Panc1 (cell line): ENCODE results near the gene CREB3L1. TPM values are rescaled to one million over a fixed set of nuclear protein-coding genes. Genes with fewer than 3 reads are reported as not detected.

Experiments
- ATAC-seq: fragments of 200-7000 bp; cut with Tn5 transposase; 2 replicates; pipeline ENCODE4 v1.9.1; 2020; ENCODE audit warnings: mild to moderate bottlenecking, moderate library complexity
- BruUV-seq: library from RNA; stranded (reverse); fragments of 400-500 nt; replicated peaks from 2 replicates; lab custom pipeline; 2021; lab: Mats Ljungman, UMichigan
- CTCF ChIA-PET: fragments of 300-600 bp; sonication (Branson Sonifier 250); formaldehyde crosslinking; loops from one replicate; lab custom pipeline; 2022; ENCODE audit warnings: antibody characterized with exemption; lab: Charles Lee
- POLR2A ChIA-PET: fragments of 300-600 bp; sonication (Branson Sonifier 250); formaldehyde crosslinking; loops from one replicate; lab custom pipeline; 2022; ENCODE audit warnings: antibody characterized with exemption; lab: Charles Lee
- DNase-seq: peaks from one replicate; pipeline ENCODE4 v3.0.0-alpha.2; 2010; ENCODE audit warnings: low read depth, low spot score
- H3K27ac ChIP-seq: 2 replicates; pipeline ENCODE4 v1.5.1; 2011; ENCODE audit warnings: mild to moderate bottlenecking, low read length, inconsistent platforms
- H3K27me3 ChIP-seq: fragments of 200-500 bp; sonication (Bioruptor generic); 2 replicates; pipeline ENCODE4 v1.6.0; 2014; ENCODE audit warnings: low read length, inconsistent platforms; ENCODE audit not compliant: control insufficient read depth, insufficient read depth
- H3K36me3 ChIP-seq: fragments of 200-500 bp; sonication (Bioruptor generic); 2 replicates; pipeline ENCODE4 v1.5.1; 2014; ENCODE audit warnings: inconsistent platforms, mild to moderate bottlenecking, low read length, moderate library complexity; ENCODE audit not compliant: control insufficient read depth, insufficient read depth
- H3K4me1 ChIP-seq: 2 replicates; pipeline ENCODE4 v1.5.1; 2011; ENCODE audit warnings: inconsistent platforms, mild to moderate bottlenecking, low read length, moderate library complexity; ENCODE audit not compliant: control insufficient read depth, insufficient read depth
- H3K4me3 ChIP-seq, 2 experiments: 2 replicates each; pipeline ENCODE4 v1.5.1; 2011 to 2012; ENCODE audit warnings: low read depth in 2 of 2, low read length in 2 of 2, mild to moderate bottlenecking in 2 of 2, inconsistent platforms in 1 of 2, moderate library complexity in 1 of 2
- H3K9me3 ChIP-seq: fragments of 200-500 bp; sonication (Bioruptor generic); 2 replicates; pipeline ENCODE4 v1.5.1; 2014; ENCODE audit warnings: low read depth, mild to moderate bottlenecking, inconsistent platforms, low read length, moderate library complexity; ENCODE audit not compliant: control insufficient read depth, insufficient read depth
- POLR2AphosphoS5 ChIP-seq: IDR thresholded peaks from 2 replicates; pipeline ENCODE4 v1.6.1; 2012; ENCODE audit warnings: mild to moderate bottlenecking, low read depth, low read length, moderate library complexity
- SIN3A ChIP-seq: IDR thresholded peaks from 2 replicates; pipeline ENCODE4 v1.6.1; 2012; ENCODE audit warnings: low read depth, mild to moderate bottlenecking, low read length, moderate library complexity, borderline replicate concordance; ENCODE audit not compliant: insufficient read depth
- TCF7L2 ChIP-seq: IDR thresholded peaks from 2 replicates; pipeline ENCODE4 v1.6.1; 2011; ENCODE audit warnings: mild to moderate bottlenecking, low read depth, low read length, inconsistent platforms
- in situ Hi-C: cut with HindIII; loops from 2 replicates; pipeline ENCODE4 v1.10.0; 2016; ENCODE audit warnings: low sequenced_read_pairs, low pct_unique_long_range_greater_than_20kb
- intact Hi-C: fragments of 100-400 bp; cut with micrococcal nuclease; formaldehyde crosslinking; loops from one replicate; pipeline ENCODE4 v1.10.0; 2022; ENCODE audit not compliant: unreplicated experiment
- total RNA-seq: library from RNA; stranded (reverse); gene quantifications from one replicate; pipeline ENCODE4 v1.2.1, GENCODE V29; 2021; ENCODE audit not compliant: unreplicated experiment
- TF ChIP-seq, protein P1 (sequence below), 2 experiments: IDR thresholded peaks; 2 replicates each; pipeline ENCODE4 v1.6.1; 2011 to 2012; ENCODE audit warnings: low read depth in 2 of 2, control low read depth in 1 of 2, low read length in 1 of 2, mild to moderate bottlenecking in 1 of 2, moderate library complexity in 1 of 2; ENCODE audit not compliant: insufficient read depth in 1 of 2
- TF ChIP-seq, protein P2 (sequence below): fragments of 450-650 bp; IDR thresholded peaks from 2 replicates; pipeline ENCODE4 v1.5.1; 2017; ENCODE audit warnings: mild to moderate bottlenecking

CREB3L1 gene
- total RNA-seq, 1 experiment from 2014 or later: 35.6 TPM

DNA sequence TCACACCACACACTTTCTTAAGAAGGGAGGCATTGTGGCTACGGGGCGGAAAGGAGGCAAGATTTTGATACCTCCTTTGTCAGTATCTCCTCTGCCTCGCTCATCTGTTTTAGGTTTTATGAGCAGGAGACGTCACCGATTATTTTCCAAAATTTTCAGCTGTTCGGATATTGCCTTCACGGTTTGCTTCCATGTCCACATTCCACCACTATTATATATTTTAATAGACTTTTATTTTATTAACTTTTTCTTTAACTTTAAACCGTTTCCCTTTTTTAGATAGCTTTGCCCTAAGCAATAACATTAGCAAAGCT, 33.7 kb upstream of the CREB3L1 start:
- intact Hi-C loops: no loop called here
- H3K4me1 ChIP-seq: peaks cover 20% of the 10 kb centered on the region
- DNase-seq: no peak

DNA sequence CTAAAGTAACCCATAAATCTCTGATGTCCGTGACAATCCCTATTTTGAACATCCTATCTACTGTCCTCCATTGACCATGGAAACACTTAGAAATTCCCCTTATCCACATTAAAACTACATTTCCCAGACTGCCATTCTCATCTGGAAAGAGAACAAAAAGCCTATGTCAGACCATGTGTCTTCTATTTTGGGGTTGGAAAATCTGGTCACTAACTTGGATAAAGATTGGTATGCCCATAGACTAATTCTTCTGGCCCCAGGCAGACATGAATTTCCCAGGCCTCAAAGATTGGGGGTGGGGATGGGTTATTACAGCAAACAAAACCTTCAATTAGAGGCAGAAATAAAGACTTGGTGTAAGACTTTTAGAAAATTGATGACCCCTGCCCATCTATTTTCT, 30.9 kb upstream of the CREB3L1 start:
- ChIA-PET POLR2A (no interaction called here), CTCF (no interaction called here)
- no peak overlapping the region for H3K4me3 ChIP-seq
- TF ChIP-seq, protein P1, sequence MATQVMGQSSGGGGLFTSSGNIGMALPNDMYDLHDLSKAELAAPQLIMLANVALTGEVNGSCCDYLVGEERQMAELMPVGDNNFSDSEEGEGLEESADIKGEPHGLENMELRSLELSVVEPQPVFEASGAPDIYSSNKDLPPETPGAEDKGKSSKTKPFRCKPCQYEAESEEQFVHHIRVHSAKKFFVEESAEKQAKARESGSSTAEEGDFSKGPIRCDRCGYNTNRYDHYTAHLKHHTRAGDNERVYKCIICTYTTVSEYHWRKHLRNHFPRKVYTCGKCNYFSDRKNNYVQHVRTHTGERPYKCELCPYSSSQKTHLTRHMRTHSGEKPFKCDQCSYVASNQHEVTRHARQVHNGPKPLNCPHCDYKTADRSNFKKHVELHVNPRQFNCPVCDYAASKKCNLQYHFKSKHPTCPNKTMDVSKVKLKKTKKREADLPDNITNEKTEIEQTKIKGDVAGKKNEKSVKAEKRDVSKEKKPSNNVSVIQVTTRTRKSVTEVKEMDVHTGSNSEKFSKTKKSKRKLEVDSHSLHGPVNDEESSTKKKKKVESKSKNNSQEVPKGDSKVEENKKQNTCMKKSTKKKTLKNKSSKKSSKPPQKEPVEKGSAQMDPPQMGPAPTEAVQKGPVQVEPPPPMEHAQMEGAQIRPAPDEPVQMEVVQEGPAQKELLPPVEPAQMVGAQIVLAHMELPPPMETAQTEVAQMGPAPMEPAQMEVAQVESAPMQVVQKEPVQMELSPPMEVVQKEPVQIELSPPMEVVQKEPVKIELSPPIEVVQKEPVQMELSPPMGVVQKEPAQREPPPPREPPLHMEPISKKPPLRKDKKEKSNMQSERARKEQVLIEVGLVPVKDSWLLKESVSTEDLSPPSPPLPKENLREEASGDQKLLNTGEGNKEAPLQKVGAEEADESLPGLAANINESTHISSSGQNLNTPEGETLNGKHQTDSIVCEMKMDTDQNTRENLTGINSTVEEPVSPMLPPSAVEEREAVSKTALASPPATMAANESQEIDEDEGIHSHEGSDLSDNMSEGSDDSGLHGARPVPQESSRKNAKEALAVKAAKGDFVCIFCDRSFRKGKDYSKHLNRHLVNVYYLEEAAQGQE (IDR thresholded peaks at IDR 0.05; ENCODE audit: insufficient read depth in 1 of 2, low read depth in 2 of 2, low read length in 1 of 2): no peak
- TF ChIP-seq SIN3A (no peak), POLR2AphosphoS5 (no peak), TCF7L2 (no peak)
- TF ChIP-seq, protein P2, sequence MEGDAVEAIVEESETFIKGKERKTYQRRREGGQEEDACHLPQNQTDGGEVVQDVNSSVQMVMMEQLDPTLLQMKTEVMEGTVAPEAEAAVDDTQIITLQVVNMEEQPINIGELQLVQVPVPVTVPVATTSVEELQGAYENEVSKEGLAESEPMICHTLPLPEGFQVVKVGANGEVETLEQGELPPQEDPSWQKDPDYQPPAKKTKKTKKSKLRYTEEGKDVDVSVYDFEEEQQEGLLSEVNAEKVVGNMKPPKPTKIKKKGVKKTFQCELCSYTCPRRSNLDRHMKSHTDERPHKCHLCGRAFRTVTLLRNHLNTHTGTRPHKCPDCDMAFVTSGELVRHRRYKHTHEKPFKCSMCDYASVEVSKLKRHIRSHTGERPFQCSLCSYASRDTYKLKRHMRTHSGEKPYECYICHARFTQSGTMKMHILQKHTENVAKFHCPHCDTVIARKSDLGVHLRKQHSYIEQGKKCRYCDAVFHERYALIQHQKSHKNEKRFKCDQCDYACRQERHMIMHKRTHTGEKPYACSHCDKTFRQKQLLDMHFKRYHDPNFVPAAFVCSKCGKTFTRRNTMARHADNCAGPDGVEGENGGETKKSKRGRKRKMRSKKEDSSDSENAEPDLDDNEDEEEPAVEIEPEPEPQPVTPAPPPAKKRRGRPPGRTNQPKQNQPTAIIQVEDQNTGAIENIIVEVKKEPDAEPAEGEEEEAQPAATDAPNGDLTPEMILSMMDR: no peak
- intact Hi-C loops: loop anchor here (2.0 kb wide), 1 partner anchor 68 kb away; no protein-coding TSS in a partner anchor
- H3K36me3 ChIP-seq: no peaks in the 10 kb centered on the region
- H3K4me1 ChIP-seq: peaks cover 14% of the 10 kb centered on the region
- no peak for ATAC-seq
- BruUV-seq: no TSS peak
- no peaks in the 10 kb centered on the region for H3K9me3 ChIP-seq
- no peak for DNase-seq
- H3K27me3 ChIP-seq: no peaks in the 10 kb centered on the region
- H3K27ac ChIP-seq: no peak overlapping the region
- in situ Hi-C loops: no loop called here

More for the DNA sequence above, 33.7 kb upstream of the CREB3L1 start:
- CTCF ChIA-PET: interaction anchor here (0.8 to 1.6 kb wide), 4 partner anchors 34 to 144 kb away, joined by 3 to 17 read pairs (median 4); partner anchors contain the start of gene CREB3L1
- no peak for ATAC-seq
- in situ Hi-C loops: no loop called here
- H3K4me3 ChIP-seq: peak overlapping the region; percentile 49 to 67
- H3K27me3 ChIP-seq: no peaks in the 10 kb centered on the region
- peak overlapping the region; percentile 100 for H3K27ac ChIP-seq
- TF ChIP-seq TCF7L2 (no peak), POLR2AphosphoS5 (no peak), SIN3A (no peak)
- TF ChIP-seq, protein P2: no peak
- TF ChIP-seq, protein P1 (IDR thresholded peaks at IDR 0.05; ENCODE audit: insufficient read depth in 1 of 2, low read depth in 2 of 2, low read length in 1 of 2): no peak
- POLR2A ChIA-PET: interaction anchor here (0.6 to 0.8 kb wide), 5 partner anchors 22 to 114 kb away, joined by 3 to 7 read pairs (median 3); no protein-coding TSS in a partner anchor
- H3K36me3 ChIP-seq: no peaks in the 10 kb centered on the region
- H3K9me3 ChIP-seq: no peaks in the 10 kb centered on the region
- TSS peak; percentile 97 for BruUV-seq
